ENCODE data around the gene HERC4. TPM values are rescaled to one million over a fixed set of nuclear protein-coding genes. Genes with fewer than 3 reads are reported as not detected.

Gene HERC4
- total RNA-seq, 1 donor from 2014 or later = 40.7 TPM

GRCh38 chr10:67965456-67965855 is 109.6 kb downstream of the HERC4 start:
- no peak for DNase-seq (ENCODE audit: low spot score)

- DNase-seq (ENCODE audit: low spot score) = no peak
Observed at GRCh38 chr10:67959839-67960476, 115.1 kb downstream of the HERC4 start.

GRCh38 chr10:67955614-67956013 is 119.5 kb downstream of the HERC4 start:
- DNase-seq (ENCODE audit: low spot score) = no peak

- DNase-seq (ENCODE audit: low spot score) = no peak
Observed at GRCh38 chr10:67943917-67944316, 131.2 kb downstream of the HERC4 start.

- DNase-seq (ENCODE audit: low spot score) = no peak
Observed at GRCh38 chr10:67936416-67936815, 138.7 kb downstream of the HERC4 start.

GRCh38 chr10:67935223-67935622 is 139.9 kb downstream of the HERC4 start:
- DNase-seq (ENCODE audit: low spot score) = no peak

GRCh38 chr10:67934336-67934735 is 140.7 kb downstream of the HERC4 start:
- DNase-seq (ENCODE audit: low spot score) = no peak

- DNase-seq (ENCODE audit: low spot score) = no peak
Observed at GRCh38 chr10:67933199-67933598, 141.9 kb downstream of the HERC4 start.

- DNase-seq (ENCODE audit: low spot score) = no peak
Observed at GRCh38 chr10:67926951-67927350, 148.1 kb downstream of the HERC4 start.

GRCh38 chr10:67925449-67926005 is 149.6 kb downstream of the HERC4 start:
- no peak for DNase-seq (ENCODE audit: low spot score)

GRCh38 chr10:67924136-67924535 is 150.9 kb downstream of the HERC4 start:
- DNase-seq (ENCODE audit: low spot score) = no peak

- no peak for DNase-seq (ENCODE audit: low spot score)
Observed at GRCh38 chr10:67923551-67923950, 151.5 kb downstream of the HERC4 start.

GRCh38 chr10:67921065-67921464 is 154.0 kb downstream of the HERC4 start:
- no peak for DNase-seq (ENCODE audit: low spot score)

- no peak for DNase-seq (ENCODE audit: low spot score)
Observed at GRCh38 chr10:67917679-67918078, 157.4 kb downstream of the HERC4 start.

GRCh38 chr10:67917169-67917568 is 157.9 kb downstream of the HERC4 start:
- no peak for DNase-seq (ENCODE audit: low spot score)

- no peak for DNase-seq (ENCODE audit: low spot score)
Observed at GRCh38 chr10:67914777-67915340, 160.2 kb downstream of the HERC4 start.

- DNase-seq (ENCODE audit: low spot score) = no peak
Observed at GRCh38 chr10:67912331-67912946, 162.6 kb downstream of the HERC4 start.

- no peak for DNase-seq (ENCODE audit: low spot score)
Observed at GRCh38 chr10:67903581-67903980, 171.5 kb downstream of the HERC4 start.

- DNase-seq (ENCODE audit: low spot score) = no peak
Observed at GRCh38 chr10:67893637-67894036, 181.4 kb downstream of the HERC4 start.

- peak; percentile 83 for DNase-seq (ENCODE audit: low spot score)
Observed at GRCh38 chr10:67884842-67885670, 190.0 kb downstream of the HERC4 start.

GRCh38 chr10:67884313-67884841 is 190.7 kb downstream of the HERC4 start, which contains the start of gene SIRT1:
Gene SIRT1 (plus strand): TSS chr10:67884656. CDS start chr10:67884722, 66 bp downstream.
- peak; percentile 97 for DNase-seq (ENCODE audit: low spot score)

All from mucosa of gallbladder (tissue), 1 donor.